Temporal lobe (tissue), 1 donor: ENCODE measurements around the gene DHRS4. TPM values are rescaled to one million over a fixed set of nuclear protein-coding genes. Genes with fewer than 3 reads are reported as not detected.

ENCODE experiments used
- total RNA-seq: library from RNA; depleted of rRNA; stranded (reverse); fragments of >200 nt; gene quantifications from one replicate; pipeline ENCODE4 v1.2.3, GENCODE V29; 2014

DHRS4 gene
- total RNA-seq, 1 donor from 2014 or later: 5.7 TPM

Other genes starting within 250 kb of the DHRS4 start
- 1.7 TPM for gene DHRS4L2, start 35.2 kb downstream of the DHRS4 start, total RNA-seq
- gene CARMIL3, start 98.2 kb downstream of the DHRS4 start, total RNA-seq: 20.4 TPM
- gene CPNE6, start 117.8 kb downstream of the DHRS4 start, total RNA-seq: 46.2 TPM
- gene PCK2, start 140.5 kb downstream of the DHRS4 start, total RNA-seq: 0.49 TPM
- 49.2 TPM for gene DCAF11, start 161.0 kb downstream of the DHRS4 start, total RNA-seq
- 1.2 TPM for gene NRL, start 161.2 kb downstream of the DHRS4 start, total RNA-seq
- not detected for gene FITM1, start 176.9 kb downstream of the DHRS4 start, total RNA-seq
- gene PSME1, start 182.4 kb downstream of the DHRS4 start, total RNA-seq: 16.0 TPM
- 4.7 TPM for gene EMC9, start 187.8 kb downstream of the DHRS4 start, total RNA-seq
- gene PSME2, start 192.8 kb downstream of the DHRS4 start, total RNA-seq: 17.2 TPM
- 27.5 TPM for gene RNF31, start 193.7 kb downstream of the DHRS4 start, total RNA-seq
- 10.8 TPM for gene IRF9, start 207.5 kb downstream of the DHRS4 start, total RNA-seq
- gene REC8, start 218.3 kb downstream of the DHRS4 start, total RNA-seq: 15.2 TPM
- gene IPO4, start 235.0 kb downstream of the DHRS4 start, total RNA-seq: 11.3 TPM
- gene TM9SF1, start 241.7 kb downstream of the DHRS4 start, total RNA-seq: 10.8 TPM